GM12878 (cell line): ENCODE results near the gene VSTM1. TPM values are rescaled to one million over a fixed set of nuclear protein-coding genes. Genes with fewer than 3 reads are reported as not detected.

ENCODE experiments used
- ATAC-seq: fragments of 200-7000 bp; cut with Tn5 transposase; 3 replicates; pipeline ENCODE4 v1.9.1; 2020; ENCODE audit warnings: mild to moderate bottlenecking, moderate library complexity
- BruUV-seq: library from RNA; stranded (reverse); fragments of 400-500 nt; replicated peaks from 2 replicates; lab custom pipeline; 2021; lab: Mats Ljungman, UMichigan
- CTCF ChIA-PET: fragments of 300-600 bp; sonication (Branson Sonifier 250); formaldehyde crosslinking; extraction: SDS; loops from one replicate; lab custom pipeline; 2021; ENCODE audit warnings: inconsistent platforms; lab: Yijun Ruan, JAX
- POLR2A ChIA-PET: fragments of 350-600 bp; formaldehyde crosslinking; extraction: SDS; loops from one replicate; lab custom pipeline; 2021; ENCODE audit warnings: inconsistent platforms; lab: Charles Lee
- RAD21 ChIA-PET: fragments of 300-600 bp; sonication (Branson Sonifier 250); formaldehyde crosslinking; loops from one replicate; lab custom pipeline; 2023; ENCODE audit warnings: antibody characterized with exemption; ENCODE audit not compliant: unreplicated experiment; lab: Charles Lee
- SMC1A ChIA-PET: fragments of 300-600 bp; sonication (Branson Sonifier 250); formaldehyde crosslinking; loops from one replicate; lab custom pipeline; 2023; ENCODE audit not compliant: unreplicated experiment, uncharacterized antibody; lab: Charles Lee
- DNase-seq: peaks from one replicate; pipeline ENCODE4 v3.0.0-alpha.2; 2011; ENCODE audit warnings: low read depth, low spot score
- FAIRE-seq: peaks from 3 replicates; lab custom pipeline; 2011; peaks lifted over from hg19 to GRCh38; lab: Jason Lieb, UNC
- H2AFZ ChIP-seq: 2 replicates; pipeline ENCODE4 v1.6.0; 2011; ENCODE audit warnings: low read depth, low read length, control low read depth; ENCODE audit not compliant: control insufficient read depth
- H3K27ac ChIP-seq: 2 replicates; pipeline ENCODE4 v1.5.1; 2011; ENCODE audit warnings: control low read depth; ENCODE audit not compliant: control insufficient read depth, insufficient read depth
- H3K27me3 ChIP-seq, 2 experiments: replicated peaks in 1 of 2; 2 replicates each; pipeline versions ENCODE4 v1.6.0 to v1.6.1; 2011; ENCODE audit warnings: low read length in 1 of 2; ENCODE audit not compliant: control insufficient read depth in 2 of 2, insufficient read depth in 2 of 2
- H3K36me3 ChIP-seq, 2 experiments: 2 replicates each; pipeline ENCODE4 v1.5.1; 2011; ENCODE audit warnings: low read length in 1 of 2; ENCODE audit not compliant: control insufficient read depth in 2 of 2, insufficient read depth in 2 of 2
- H3K4me1 ChIP-seq: 2 replicates; pipeline ENCODE4 v1.6.1; 2011; ENCODE audit warnings: mild to moderate bottlenecking, low read length, moderate library complexity, mixed read lengths; ENCODE audit not compliant: control insufficient read depth, insufficient read depth
- H3K4me2 ChIP-seq: 2 replicates; pipeline ENCODE4 v1.6.0; 2011; ENCODE audit warnings: control low read depth; ENCODE audit not compliant: control insufficient read depth, insufficient read depth
- H3K4me3 ChIP-seq: fragments of 200-600 bp; sonication (generic); 2 replicates; pipeline ENCODE4 v1.5.1; 2016
- H3K79me2 ChIP-seq: 2 replicates; pipeline ENCODE4 v1.6.0; 2011; ENCODE audit warnings: low read length; ENCODE audit not compliant: control insufficient read depth, insufficient read depth
- H3K9ac ChIP-seq: 2 replicates; pipeline ENCODE4 v1.8.0; 2011; ENCODE audit warnings: low read length, control low read depth, mixed read lengths; ENCODE audit not compliant: control insufficient read depth, insufficient read depth
- H3K9me3 ChIP-seq: replicated peaks from 3 replicates; pipeline ENCODE4 v1.5.1; 2011; ENCODE audit warnings: mild to moderate bottlenecking, low read length; ENCODE audit not compliant: control insufficient read depth, insufficient read depth
- H4K20me1 ChIP-seq: 2 replicates; pipeline ENCODE4 v1.6.0; 2011; ENCODE audit not compliant: control insufficient read depth, insufficient read depth
- CREB1 ChIP-seq: IDR thresholded peaks from 2 replicates; pipeline ENCODE4 v1.6.1; 2012; ENCODE audit warnings: low read depth, mild to moderate bottlenecking, inconsistent platforms
- E2F4 ChIP-seq: IDR thresholded peaks from 2 replicates; pipeline ENCODE4 v1.6.1; 2012; ENCODE audit warnings: low read depth, low read length, improper control_type of control experiment
- ETV6 ChIP-seq, 2 experiments: fragments of 450-650 bp in 1 of 2; IDR thresholded peaks in 1 of 2; conservative IDR thresholded peaks in 1 of 2; 2 replicates each; pipeline ENCODE4 v1.6.1; 2014; ENCODE audit warnings: antibody characterized with exemption in 1 of 2, borderline replicate concordance in 1 of 2, low read depth in 1 of 2, mild to moderate bottlenecking in 1 of 2, moderate library complexity in 1 of 2
- HCFC1 ChIP-seq: fragments of 150-350 bp; IDR thresholded peaks from 2 replicates; pipeline ENCODE4 v1.6.1; 2014; ENCODE audit warnings: low read length
- KLF5 ChIP-seq: fragments of 450-650 bp; IDR thresholded peaks from 2 replicates; pipeline ENCODE4 v1.6.1; 2014; ENCODE audit warnings: mild to moderate bottlenecking; ENCODE audit not compliant: partially characterized antibody
- NFXL1 ChIP-seq: fragments of 450-650 bp; IDR thresholded peaks from 2 replicates; pipeline ENCODE4 v1.6.1; 2017; ENCODE audit warnings: antibody characterized with exemption, mild to moderate bottlenecking, borderline replicate concordance
- NR2F1 ChIP-seq: fragments of 450-650 bp; conservative IDR thresholded peaks from 2 replicates; pipeline ENCODE4 v1.6.1; 2017; ENCODE audit warnings: mild to moderate bottlenecking
- RB1 ChIP-seq: fragments of 450-650 bp; formaldehyde crosslinking; IDR thresholded peaks from 2 replicates; pipeline ENCODE4 v1.6.1; 2017; ENCODE audit warnings: mild to moderate bottlenecking, borderline replicate concordance
- REST ChIP-seq: IDR thresholded peaks from 2 replicates; pipeline ENCODE4 v1.6.1; 2012; ENCODE audit warnings: mild to moderate bottlenecking, low read depth, low read length
- SMAD5 ChIP-seq: IDR thresholded peaks from 2 replicates; pipeline ENCODE4 v1.6.1; 2016; ENCODE audit warnings: antibody characterized with exemption, low read depth
- TCF3 ChIP-seq: IDR thresholded peaks from 2 replicates; pipeline ENCODE4 v1.6.1; 2012; ENCODE audit warnings: low read depth, mild to moderate bottlenecking, low read length, borderline replicate concordance; ENCODE audit not compliant: insufficient read depth
- ZBED1 ChIP-seq: IDR thresholded peaks from 2 replicates; pipeline ENCODE4 v1.6.1; 2016; ENCODE audit warnings: borderline replicate concordance
- ZBTB11 ChIP-seq: fragments of 450-650 bp; formaldehyde crosslinking; IDR thresholded peaks from 2 replicates; pipeline ENCODE4 v1.5.0; 2022; ENCODE audit warnings: mild to moderate bottlenecking, missing genetic modification characterization
- ZNF274 ChIP-seq: IDR thresholded peaks from one replicate; pipeline ENCODE4 v1.8.0; 2011; ENCODE audit not compliant: insufficient read length, insufficient read depth
- WGBS: methylation state at CpG from one replicate; pipeline ENCODE4 v1.1.6; 2016; ENCODE audit warnings: low lambda C conversion rate; ENCODE audit not compliant: insufficient replicate concordance, insufficient coverage; ENCODE audit errors: missing lambda C conversion rate; 5-methylcytosine and 5-hydroxymethylcytosine counted together
- in situ Hi-C: fragments of 300-500 bp; cut with MboI; formaldehyde crosslinking; loops from 9 replicates; pipeline ENCODE4 v1.14.3; 2018; ENCODE audit warnings: mixed read lengths
- intact Hi-C: fragments of 100-400 bp; cut with micrococcal nuclease; formaldehyde crosslinking; loops from one replicate; pipeline ENCODE4 v1.14.2; 2022; ENCODE audit not compliant: unreplicated experiment
- polyA plus RNA-seq, 11 experiments: library from polyadenylated mRNA; depleted of rRNA in 4 of 11; unstranded in 6 of 11; stranded (reverse) in 5 of 11; fragments of >200 nt; fragmentation: Nextera tagmentation in 4 of 11; fragmentation: Illumina TruSeq in 1 of 11; extraction: Ambion mirVana in 4 of 11; extraction: Trizol in 1 of 11; gene quantifications; 1 replicate in 1 of 11; 2 replicates in 10 of 11; pipeline versions ENCODE4 v1.2.1 to v1.2.3, GENCODE V29; 2011 to 2016; ENCODE audit warnings: inconsistent platforms in 2 of 11, missing spikeins in 2 of 11, low read depth in 1 of 11
- total RNA-seq, 4 experiments: library from RNA; depleted of rRNA in 3 of 4; stranded (reverse); fragments of >200 nt in 3 of 4; fragmentation: Illumina TruSeq in 1 of 4; extraction: Trizol in 1 of 4; gene quantifications; 2 replicates each; pipeline versions ENCODE4 v1.2.1 to v1.2.3, GENCODE V29; 2013 to 2021

Gene VSTM1
- total and polyA plus RNA-seq, 10 of the 15 experiments (the other 5 are each of a cell fraction or from before 2014, with no cell fraction given): not detected

- no peak for TF ChIP-seq REST
- no peak for TF ChIP-seq CREB1
- no peak for TF ChIP-seq ZBED1
- TF ChIP-seq HCFC1: no peak
- TF ChIP-seq NFXL1: no peak
- TF ChIP-seq KLF5: no peak
- TF ChIP-seq, all 136 proteins: peak for 0
These were observed 41.8 kb downstream of the VSTM1 start (continued) for GRCh38 chr19:54021932-54022331.

- CTCF ChIA-PET: no interaction called here
- H3K79me2 ChIP-seq: no peaks in the 10 kb centered on the region
- SMC1A ChIA-PET: no interaction called here
- no peaks in the 10 kb centered on the region; the same call in 2 of the 3 replicates for H3K9me3 ChIP-seq
- no peak overlapping the region for H3K4me3 ChIP-seq
- in situ Hi-C loops (loop anchor here (10.0 kb wide), 2 partner anchors 597 to 827 kb away; partner anchors contain the start of gene ZNF665), intact Hi-C loops (loop anchor here (10.0 kb wide), 1 partner anchor 597 kb away; no protein-coding TSS in a partner anchor)
- H3K4me2 ChIP-seq: no peak overlapping the region
- no peak overlapping the region for H2AFZ ChIP-seq
- H4K20me1 ChIP-seq: no peaks in the 10 kb centered on the region
- RAD21 ChIA-PET: no interaction called here
- no peaks in the 10 kb centered on the region for H3K27me3 ChIP-seq
- FAIRE-seq (no peak), DNase-seq (no peak), ATAC-seq (no peak)
- POLR2A ChIA-PET: no interaction called here
- H3K4me1 ChIP-seq: no peaks in the 10 kb centered on the region
- WGBS: 54% methylated on average over 8 of the region's 8 CpGs
- H3K36me3 ChIP-seq: no peaks in the 10 kb centered on the region
- no peak overlapping the region for H3K27ac ChIP-seq
- BruUV-seq: no TSS peak
- H3K9ac ChIP-seq: no peak overlapping the region
- TF ChIP-seq ZBTB11 (CRISPR knock-in tag) (no peak), KLF5 (no peak), ETV6 (conservative IDR thresholded peaks at IDR 0.05 in 1 of 2, IDR thresholded peaks at IDR 0.05 in 1 of 2; ENCODE audit: borderline replicate concordance in 1 of 2, low read depth in 1 of 2) (no peak), RB1 (no peak), SMAD5 (no peak), ZNF274 (no peak), TCF3 (no peak), E2F4 (no peak), CREB1 (no peak), NR2F1 (no peak)
These were observed 42.3 kb downstream of the VSTM1 start for GRCh38 chr19:54021363-54021762.
